Uterus (tissue), 4 donors: ENCODE data around the gene USO1. TPM values are rescaled to one million over a fixed set of nuclear protein-coding genes. Genes with fewer than 3 reads are reported as not detected.
"Not testable (repeated sequence)": the region's sequence is repeated elsewhere in the genome, so short reads cannot be mapped to it uniquely, and the experiment has no call there.

Source experiments
- DNase-seq, 2 donors: peaks; one replicate each; pipeline ENCODE4 v3.0.0-alpha.2; 2019 to 2020
- H3K27ac ChIP-seq, 2 donors: fragments of 200-600 bp; sonication (generic); 1 replicate in 1 of 2; 2 replicates in 1 of 2; pipeline ENCODE4 v1.5.1; 2016 to 2018
- H3K27me3 ChIP-seq, 2 donors: fragments of 200-600 bp; sonication (generic); one replicate each; pipeline ENCODE4 v1.5.1; 2018 to 2019; ENCODE audit warnings: control low read depth in 1 of 2
- H3K36me3 ChIP-seq, 2 donors: fragments of 200-600 bp; sonication (generic); one replicate each; pipeline ENCODE4 v1.5.1; 2019; ENCODE audit warnings: control low read depth in 1 of 2
- H3K4me1 ChIP-seq, 2 donors: fragments of 200-600 bp; sonication (generic); one replicate each; pipeline ENCODE4 v1.5.1; 2018 to 2019; ENCODE audit warnings: control low read depth in 1 of 2
- H3K4me3 ChIP-seq, 2 donors: fragments of 200-600 bp; sonication (generic); 1 replicate in 1 of 2; 2 replicates in 1 of 2; pipeline ENCODE4 v1.5.1; 2018 to 2019; ENCODE audit warnings: mild to moderate bottlenecking in 1 of 2
- H3K9me3 ChIP-seq, 2 donors: fragments of 200-600 bp; sonication (generic); one replicate each; pipeline ENCODE4 v1.5.1; 2019; ENCODE audit warnings: control low read depth in 1 of 2
- CTCF ChIP-seq, 4 experiments: fragments of 200-600 bp in 2 of 4; fragments of 450-650 bp in 2 of 4; sonication (generic) in 2 of 4; IDR thresholded peaks; one replicate each; pipeline ENCODE4 v1.5.1; 2016 to 2019; ENCODE audit warnings: antibody characterized with exemption in 4 of 4, mild to moderate bottlenecking in 2 of 4, moderate library complexity in 1 of 4
- POLR2A ChIP-seq, 2 donors: fragments of 450-650 bp; IDR thresholded peaks; one replicate each; pipeline ENCODE4 v1.6.1; 2016; ENCODE audit warnings: antibody characterized with exemption in 2 of 2, mild to moderate bottlenecking in 1 of 2, moderate library complexity in 1 of 2
- intact Hi-C: fragments of 100-400 bp; cut with DNase I; formaldehyde crosslinking; loops from one replicate; pipeline ENCODE4 v1.15.1; 2023; ENCODE audit warnings: low total_unique reads
- total RNA-seq, 4 donors: library from RNA; depleted of rRNA in 3 of 4; stranded (reverse); fragments of >200 nt in 3 of 4; gene quantifications; one replicate each; pipeline versions ENCODE4 v1.1.0 to v1.2.4, GENCODE V29; 2014 to 2023
- donor health status: DM: yes; HTN: yes; CAD: no.

The USO1 gene
- total RNA-seq, 4 donors from 2014 or later, result 20.0 to 127 (median 59.4) TPM

GRCh38 chr4:75683482-75684155 is 40.8 kb upstream of the USO1 start:
- Histone ChIP-seq H3K4me1 (no peaks in the 10 kb centered on the region), H3K9me3 (no peaks in the 10 kb centered on the region), H3K4me3 (no peak overlapping the region), H3K27me3 (no peaks in the 10 kb centered on the region), H3K27ac (no peak overlapping the region), H3K36me3 (no peaks in the 10 kb centered on the region)
- no peak for TF ChIP-seq POLR2A (IDR thresholded peaks at IDR 0.05)
- intact Hi-C loops, result loop anchor here (5.0 kb wide), 1 partner anchor 181 kb away; no protein-coding TSS in a partner anchor
- DNase-seq, result no peak

- Histone ChIP-seq H3K4me3 (no peak overlapping the region), H3K27ac (no peak overlapping the region), H3K36me3 (no peaks in the 10 kb centered on the region), H3K4me1 (no peaks in the 10 kb centered on the region), H3K9me3 (no peaks in the 10 kb centered on the region), H3K27me3 (no peaks in the 10 kb centered on the region)
- DNase-seq, result no peak
- TF ChIP-seq POLR2A (IDR thresholded peaks at IDR 0.05) (no peak), CTCF (IDR thresholded peaks at IDR 0.05) (no peak)
- intact Hi-C loops, result no loop called here
Observed at GRCh38 chr4:75685546-75686189, 38.7 kb upstream of the USO1 start.

- Histone ChIP-seq H3K9me3 (no peaks in the 10 kb centered on the region), H3K4me3 (no peak overlapping the region), H3K36me3 (no peaks in the 10 kb centered on the region), H3K4me1 (no peaks in the 10 kb centered on the region), H3K27me3 (no peaks in the 10 kb centered on the region), H3K27ac (no peak overlapping the region)
- DNase-seq, result no peak
- intact Hi-C loops, result no loop called here
- no peak for TF ChIP-seq POLR2A (IDR thresholded peaks at IDR 0.05)
- no peak for TF ChIP-seq CTCF (IDR thresholded peaks at IDR 0.05)
Observed at GRCh38 chr4:75686346-75686745, 38.0 kb upstream of the USO1 start.

GRCh38 chr4:75687125-75687524 is 37.3 kb upstream of the USO1 start:
- H3K4me3 ChIP-seq, H3K9me3 ChIP-seq, intact Hi-C loops, H3K36me3 ChIP-seq, H3K27ac ChIP-seq, H3K4me1 ChIP-seq, DNase-seq, H3K27me3 ChIP-seq: not testable (repeated sequence)

- H3K9me3 ChIP-seq, H3K4me3 ChIP-seq, H3K36me3 ChIP-seq, H3K4me1 ChIP-seq, H3K27me3 ChIP-seq, DNase-seq, H3K27ac ChIP-seq, intact Hi-C loops: not testable (repeated sequence)
Observed at GRCh38 chr4:75692066-75692465, 32.3 kb upstream of the USO1 start.

- TF ChIP-seq CTCF (IDR thresholded peaks at IDR 0.05) (no peak), POLR2A (IDR thresholded peaks at IDR 0.05) (no peak)
- intact Hi-C loops, result no loop called here
- H3K27ac ChIP-seq, result no peak overlapping the region
- H3K4me3 ChIP-seq, result no peak overlapping the region
- no peaks in the 10 kb centered on the region for H3K9me3 ChIP-seq
- no peaks in the 10 kb centered on the region for H3K27me3 ChIP-seq
- DNase-seq, result no peak
- H3K36me3 ChIP-seq, result no peaks in the 10 kb centered on the region
- no peaks in the 10 kb centered on the region for H3K4me1 ChIP-seq
Observed at GRCh38 chr4:75696071-75696470, 28.3 kb upstream of the USO1 start.
